ENCODE measurements around the gene WNT5B.

DNA sequence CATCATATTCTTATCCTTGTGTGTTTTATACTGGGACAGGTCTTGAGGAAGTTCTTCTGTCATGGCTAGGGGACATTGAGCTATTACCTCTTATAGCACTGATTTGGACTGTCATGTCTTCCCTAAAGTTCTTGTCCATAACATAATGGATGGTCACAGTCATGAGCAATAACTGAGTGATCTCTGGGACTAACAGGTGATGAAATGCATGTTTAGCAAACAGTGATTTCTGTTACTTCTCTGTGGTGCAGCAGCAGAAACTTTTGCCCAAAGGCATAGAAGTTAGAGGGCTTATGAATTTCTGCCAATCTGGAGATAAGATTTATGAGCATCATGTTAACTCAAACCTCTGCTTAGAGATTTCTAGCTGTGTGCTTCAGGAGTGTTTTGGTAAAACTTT is 67.8 kb downstream of the WNT5B start:
- TF ChIP-seq, protein P1, sequence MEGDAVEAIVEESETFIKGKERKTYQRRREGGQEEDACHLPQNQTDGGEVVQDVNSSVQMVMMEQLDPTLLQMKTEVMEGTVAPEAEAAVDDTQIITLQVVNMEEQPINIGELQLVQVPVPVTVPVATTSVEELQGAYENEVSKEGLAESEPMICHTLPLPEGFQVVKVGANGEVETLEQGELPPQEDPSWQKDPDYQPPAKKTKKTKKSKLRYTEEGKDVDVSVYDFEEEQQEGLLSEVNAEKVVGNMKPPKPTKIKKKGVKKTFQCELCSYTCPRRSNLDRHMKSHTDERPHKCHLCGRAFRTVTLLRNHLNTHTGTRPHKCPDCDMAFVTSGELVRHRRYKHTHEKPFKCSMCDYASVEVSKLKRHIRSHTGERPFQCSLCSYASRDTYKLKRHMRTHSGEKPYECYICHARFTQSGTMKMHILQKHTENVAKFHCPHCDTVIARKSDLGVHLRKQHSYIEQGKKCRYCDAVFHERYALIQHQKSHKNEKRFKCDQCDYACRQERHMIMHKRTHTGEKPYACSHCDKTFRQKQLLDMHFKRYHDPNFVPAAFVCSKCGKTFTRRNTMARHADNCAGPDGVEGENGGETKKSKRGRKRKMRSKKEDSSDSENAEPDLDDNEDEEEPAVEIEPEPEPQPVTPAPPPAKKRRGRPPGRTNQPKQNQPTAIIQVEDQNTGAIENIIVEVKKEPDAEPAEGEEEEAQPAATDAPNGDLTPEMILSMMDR (IDR thresholded peaks at IDR 0.05; ENCODE audit: low read depth, low read length): no peak
- TF ChIP-seq, protein P2, sequence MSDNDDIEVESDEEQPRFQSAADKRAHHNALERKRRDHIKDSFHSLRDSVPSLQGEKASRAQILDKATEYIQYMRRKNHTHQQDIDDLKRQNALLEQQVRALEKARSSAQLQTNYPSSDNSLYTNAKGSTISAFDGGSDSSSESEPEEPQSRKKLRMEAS (IDR thresholded peaks at IDR 0.05; ENCODE audit: low read depth, low read length): no peak

Measured in NB4 (cell line).